HG02623 (cell line): ENCODE data around the gene SAMD13.

Source experiments
- ATAC-seq: cut with Tn5 transposase; IDR thresholded peaks from one replicate; pipeline ENCODE4 v1.9.1; 2021; ENCODE audit warnings: moderate library complexity; ENCODE audit not compliant: unreplicated experiment

The SAMD13 gene

GRCh38 chr1:84370266-84370665 lies 68.8 kb downstream of the SAMD13 start:
- ATAC-seq = no peak

GRCh38 chr1:84370831-84371394 lies 69.4 kb downstream of the SAMD13 start:
- no peak for ATAC-seq

GRCh38 chr1:84373436-84374141 lies 72.1 kb downstream of the SAMD13 start:
- no peak for ATAC-seq

- ATAC-seq = no peak
Measured at GRCh38 chr1:84374991-84375696, 73.6 kb downstream of the SAMD13 start.

GRCh38 chr1:84376000-84376910 lies 74.7 kb downstream of the SAMD13 start:
- ATAC-seq = no peak

- ATAC-seq = no peak
Measured at GRCh38 chr1:84377480-84378095, 76.1 kb downstream of the SAMD13 start.

GRCh38 chr1:84379138-84379916 lies 77.8 kb downstream of the SAMD13 start:
- no peak for ATAC-seq

GRCh38 chr1:84379917-84380180 lies 78.3 kb downstream of the SAMD13 start:
- ATAC-seq = no peak

GRCh38 chr1:84382127-84382526 lies 80.6 kb downstream of the SAMD13 start:
- no peak for ATAC-seq

GRCh38 chr1:84385347-84385746 lies 83.8 kb downstream of the SAMD13 start:
- no peak for ATAC-seq

- no peak for ATAC-seq
Measured at GRCh38 chr1:84386716-84387479, 85.4 kb downstream of the SAMD13 start.

GRCh38 chr1:84387480-84388163 lies 86.1 kb downstream of the SAMD13 start:
- ATAC-seq = no peak

- no peak for ATAC-seq
Measured at GRCh38 chr1:84390226-84390625, 88.7 kb downstream of the SAMD13 start.

GRCh38 chr1:84398175-84399155 lies 97.0 kb downstream of the SAMD13 start, which contains the start of gene DNASE2B:
TSS of gene DNASE2B (plus strand) at chr1:84398484. CDS start at chr1:84398565, 81 bp downstream.
- ATAC-seq = no peak
